Retinal pigment epithelial cell (primary cell): Measurements from ENCODE around the gene RNF112.

Experiments used
- DNase-seq: peaks from one replicate; pipeline ENCODE4 v3.0.0-alpha.2; 2010; ENCODE audit warnings: low read depth
- H3K4me3 ChIP-seq: 2 replicates; pipeline ENCODE4 v1.5.1; 2011; ENCODE audit warnings: mild to moderate bottlenecking, low read length, control low read depth, moderate library complexity
- TF ChIP-seq, protein P1 (sequence below): conservative IDR thresholded peaks from 2 replicates; pipeline ENCODE4 v1.5.1; 2011; ENCODE audit warnings: low read depth, low read length, control low read depth, inconsistent platforms

RNF112 gene

DNA sequence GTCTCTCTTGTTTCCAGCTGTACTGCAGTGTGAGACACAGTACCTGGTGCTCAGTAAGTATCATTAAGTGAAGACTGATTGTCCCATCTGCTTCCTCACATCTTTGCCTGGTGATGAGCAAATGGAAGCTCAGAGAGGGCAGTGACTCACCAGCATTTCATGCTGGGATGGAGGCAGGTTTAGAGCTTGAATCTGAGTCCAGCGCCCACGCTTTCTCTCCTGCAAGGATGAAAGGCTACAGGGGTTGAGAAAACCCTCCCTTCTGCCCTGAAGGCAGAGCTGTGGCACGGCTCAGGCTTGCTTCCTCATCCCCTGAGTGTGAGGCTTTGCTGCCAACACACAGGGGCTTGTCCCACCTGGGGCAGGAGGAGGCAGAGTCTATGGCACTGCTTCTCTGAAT, 1.5 kb upstream of the RNF112 start:
- no peak for DNase-seq
- TF ChIP-seq, protein P1, sequence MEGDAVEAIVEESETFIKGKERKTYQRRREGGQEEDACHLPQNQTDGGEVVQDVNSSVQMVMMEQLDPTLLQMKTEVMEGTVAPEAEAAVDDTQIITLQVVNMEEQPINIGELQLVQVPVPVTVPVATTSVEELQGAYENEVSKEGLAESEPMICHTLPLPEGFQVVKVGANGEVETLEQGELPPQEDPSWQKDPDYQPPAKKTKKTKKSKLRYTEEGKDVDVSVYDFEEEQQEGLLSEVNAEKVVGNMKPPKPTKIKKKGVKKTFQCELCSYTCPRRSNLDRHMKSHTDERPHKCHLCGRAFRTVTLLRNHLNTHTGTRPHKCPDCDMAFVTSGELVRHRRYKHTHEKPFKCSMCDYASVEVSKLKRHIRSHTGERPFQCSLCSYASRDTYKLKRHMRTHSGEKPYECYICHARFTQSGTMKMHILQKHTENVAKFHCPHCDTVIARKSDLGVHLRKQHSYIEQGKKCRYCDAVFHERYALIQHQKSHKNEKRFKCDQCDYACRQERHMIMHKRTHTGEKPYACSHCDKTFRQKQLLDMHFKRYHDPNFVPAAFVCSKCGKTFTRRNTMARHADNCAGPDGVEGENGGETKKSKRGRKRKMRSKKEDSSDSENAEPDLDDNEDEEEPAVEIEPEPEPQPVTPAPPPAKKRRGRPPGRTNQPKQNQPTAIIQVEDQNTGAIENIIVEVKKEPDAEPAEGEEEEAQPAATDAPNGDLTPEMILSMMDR: no peak
- H3K4me3 ChIP-seq: no peak overlapping the region

DNA sequence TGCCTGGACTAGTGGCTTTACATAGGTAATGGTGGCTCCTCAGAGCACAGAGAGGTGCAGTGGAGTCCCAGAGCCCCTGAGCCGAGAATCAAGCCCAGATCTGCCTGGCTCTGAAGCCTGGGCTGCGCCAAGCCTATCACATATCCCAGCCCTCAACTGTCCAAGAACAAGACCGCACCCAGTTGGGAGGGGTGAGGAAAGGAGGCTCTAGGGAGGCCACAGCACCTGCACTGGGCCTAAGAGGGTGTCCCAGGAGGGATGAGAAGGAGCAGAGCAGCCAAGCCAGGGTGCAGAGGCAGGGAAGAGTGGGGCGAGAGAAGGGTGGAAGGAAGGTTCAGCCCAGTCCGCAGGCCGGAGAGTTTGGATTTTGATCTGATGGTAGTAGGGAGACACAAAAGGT, 941 bp upstream of the RNF112 start:
- no peak overlapping the region for H3K4me3 ChIP-seq
- TF ChIP-seq, protein P1: no peak
- DNase-seq: no peak

DNA sequence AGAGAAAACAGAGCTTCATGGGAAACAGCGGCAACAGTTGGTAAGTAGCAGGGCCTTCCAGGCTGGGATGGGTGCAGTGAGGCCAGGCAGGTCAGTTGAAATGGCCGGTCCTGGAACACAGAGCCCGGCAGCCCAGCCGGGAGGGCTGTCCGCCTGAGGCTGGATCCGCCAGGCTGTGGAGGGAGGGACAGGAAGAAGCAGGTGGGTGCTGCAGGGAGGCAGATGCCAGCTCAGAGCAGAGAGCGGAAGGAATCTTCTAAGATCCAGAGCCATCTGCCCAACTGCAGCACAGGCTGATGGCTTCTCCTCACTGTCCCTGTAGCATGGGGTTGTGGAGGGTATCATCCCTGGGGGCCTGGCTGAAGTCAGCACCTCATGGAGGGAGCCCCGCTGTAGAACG, 599 bp downstream of the RNF112 start:
- TF ChIP-seq, protein P1: no peak
- no peak overlapping the region for H3K4me3 ChIP-seq

DNA sequence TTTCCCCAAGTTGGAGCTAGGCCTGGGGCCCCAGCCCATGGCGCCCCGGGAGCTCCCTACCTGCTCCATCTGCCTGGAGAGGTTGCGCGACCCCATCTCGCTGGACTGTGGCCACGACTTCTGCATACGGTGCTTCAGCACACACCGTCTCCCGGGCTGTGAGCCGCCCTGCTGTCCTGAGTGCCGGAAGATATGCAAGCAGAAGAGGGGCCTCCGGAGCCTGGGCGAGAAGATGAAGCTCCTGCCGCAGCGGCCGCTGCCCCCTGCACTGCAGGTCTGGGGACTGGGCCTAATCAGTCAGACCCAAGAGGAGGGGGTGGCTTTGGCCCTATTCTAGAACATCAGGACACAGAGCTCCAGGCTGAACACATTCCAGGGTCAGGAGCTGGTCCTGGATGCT, 1.5 kb downstream of the RNF112 start:
- TF ChIP-seq, protein P1: no peak
- no peak for DNase-seq
- H3K4me3 ChIP-seq: no peak overlapping the region

More for the DNA sequence above, 599 bp downstream of the RNF112 start:
- no peak for DNase-seq

DNA sequence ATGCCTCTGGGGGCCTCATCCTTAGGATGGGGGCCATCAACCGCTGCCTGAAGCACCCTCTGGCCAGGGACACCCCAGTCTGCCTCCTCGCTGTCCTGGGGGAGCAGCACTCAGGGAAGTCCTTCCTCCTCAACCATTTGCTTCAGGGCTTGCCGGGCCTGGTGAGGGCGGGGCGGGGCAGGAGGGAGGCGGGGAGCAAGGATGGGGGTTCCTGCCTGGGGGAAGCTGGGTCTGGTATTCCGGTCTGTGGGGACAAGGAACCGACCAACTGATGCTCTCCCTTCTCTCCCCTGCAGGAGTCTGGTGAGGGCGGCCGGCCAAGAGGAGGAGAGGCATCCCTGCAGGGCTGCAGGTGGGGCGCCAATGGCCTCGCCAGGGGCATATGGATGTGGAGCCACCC, 2.0 kb downstream of the RNF112 start:
- TF ChIP-seq, protein P1: no peak
- no peak overlapping the region for H3K4me3 ChIP-seq
- DNase-seq: no peak

DNA sequence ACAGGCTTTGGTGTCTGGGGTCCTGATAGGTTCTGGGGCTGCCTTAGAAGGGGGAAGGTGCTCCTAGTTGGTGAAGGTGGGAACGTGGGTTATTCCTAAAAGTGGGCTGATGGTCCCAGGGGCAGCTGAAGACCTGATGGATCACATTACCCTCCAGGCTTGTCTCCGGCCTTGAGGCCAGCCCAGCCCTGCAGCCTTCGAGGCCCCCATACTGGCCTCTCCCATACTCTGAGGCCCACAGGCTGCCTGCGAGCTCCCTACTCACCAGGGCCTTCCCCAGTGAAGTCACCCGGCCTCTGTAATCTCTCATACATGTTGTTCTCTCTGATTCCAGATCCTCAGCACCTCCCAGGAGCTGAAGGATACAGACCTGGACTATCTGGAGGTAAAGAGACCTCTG, 2.7 kb downstream of the RNF112 start:
- H3K4me3 ChIP-seq: no peak overlapping the region
- TF ChIP-seq, protein P1: no peak
- DNase-seq: no peak

DNA sequence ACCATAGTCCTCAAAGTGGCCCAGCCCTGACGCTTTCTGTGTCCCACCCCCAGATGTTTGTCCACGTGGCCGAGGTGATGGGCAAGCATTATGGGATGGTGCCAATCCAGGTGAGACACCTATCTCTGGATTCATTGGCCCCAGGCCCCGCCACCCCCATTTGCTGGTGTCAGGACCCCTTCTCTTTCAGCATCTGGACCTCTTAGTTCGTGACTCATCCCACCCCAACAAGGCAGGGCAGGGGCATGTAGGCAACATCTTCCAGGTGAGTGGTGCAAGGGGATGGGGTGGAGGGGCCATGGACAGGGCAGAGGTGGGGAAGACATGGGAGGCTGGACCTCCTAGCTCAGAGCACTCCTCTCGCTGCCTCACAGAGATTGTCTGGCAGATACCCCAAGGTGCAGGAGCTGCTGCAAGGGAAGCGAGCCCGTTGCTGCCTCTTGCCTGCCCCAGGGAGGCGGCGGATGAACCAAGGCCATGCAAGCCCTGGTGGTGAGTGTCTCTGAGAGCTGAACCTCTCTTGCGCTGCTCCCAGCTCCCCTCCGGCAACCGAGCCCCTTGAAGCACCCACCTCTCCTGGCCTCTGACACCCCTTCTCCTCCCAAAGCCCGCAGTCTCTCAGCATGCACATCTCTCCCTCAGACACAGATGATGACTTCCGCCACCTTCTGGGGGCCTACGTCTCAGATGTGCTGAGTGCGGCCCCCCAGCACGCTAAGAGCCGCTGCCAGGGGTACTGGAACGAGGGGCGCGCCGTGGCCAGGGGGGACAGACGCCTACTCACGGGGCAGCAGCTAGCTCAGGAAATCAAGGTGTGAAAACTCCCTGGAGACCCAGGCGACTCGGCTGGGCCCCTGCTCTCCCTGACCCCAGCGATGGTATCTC, 3.6 kb downstream of the RNF112 start:
- TF ChIP-seq, protein P1: no peak
- no peak for DNase-seq
- H3K4me3 ChIP-seq: no peak overlapping the region
